ENCODE results near the gene UGT1A1. TPM values are rescaled to one million over a fixed set of nuclear protein-coding genes. Genes with fewer than 3 reads are reported as not detected.

The UGT1A1 gene
- total RNA-seq, 1 donor from 2014 or later, result not detected

- intact Hi-C loops (cut with DNase I), result no loop called here
- TF ChIP-seq CTCF (IDR thresholded peaks at IDR 0.05), result no peak
- Histone ChIP-seq H3K36me3 (no peaks in the 10 kb centered on the region), H3K4me1 (no peaks in the 10 kb centered on the region), H3K9me3 (no peaks in the 10 kb centered on the region), H3K4me3 (no peak overlapping the region), H3K27ac (no peak overlapping the region), H3K27me3 (no peaks in the 10 kb centered on the region)
- DNase-seq (ENCODE audit: low spot score in 2 of 2), result no peak
Observed at GRCh38 chr2:233772583-233772982, 12.5 kb downstream of the UGT1A1 start.

GRCh38 chr2:233773854-233774253, 13.8 kb downstream of the UGT1A1 start:
- Histone ChIP-seq H3K36me3 (no peaks in the 10 kb centered on the region), H3K27me3 (no peaks in the 10 kb centered on the region), H3K9me3 (no peaks in the 10 kb centered on the region), H3K4me1 (no peaks in the 10 kb centered on the region), H3K4me3 (no peak overlapping the region), H3K27ac (no peak overlapping the region)
- intact Hi-C loops (cut with DNase I), result no loop called here
- DNase-seq (ENCODE audit: low spot score in 2 of 2), result no peak
- no peak for TF ChIP-seq CTCF (IDR thresholded peaks at IDR 0.05)

GRCh38 chr2:233775414-233775813, 15.3 kb downstream of the UGT1A1 start:
- Histone ChIP-seq H3K36me3 (no peaks in the 10 kb centered on the region), H3K4me3 (no peak overlapping the region), H3K4me1 (no peaks in the 10 kb centered on the region), H3K27ac (no peak overlapping the region), H3K27me3 (no peaks in the 10 kb centered on the region), H3K9me3 (no peaks in the 10 kb centered on the region)
- intact Hi-C loops (cut with DNase I), result no loop called here
- DNase-seq (ENCODE audit: low spot score in 2 of 2), result no peak
- TF ChIP-seq CTCF (IDR thresholded peaks at IDR 0.05), result no peak

- DNase-seq (ENCODE audit: low spot score in 2 of 2), result no peak
- intact Hi-C loops (cut with DNase I), result no loop called here
Observed at GRCh38 chr2:233778030-233778429, 18.0 kb downstream of the UGT1A1 start, which contains the start of gene MROH2A. MROH2A (plus strand) TSS chr2:233778330; CDS start chr2:233779359, 1,029 bp downstream.

GRCh38 chr2:233779722-233780121, 19.7 kb downstream of the UGT1A1 start:
- Histone ChIP-seq H3K4me3 (no peak overlapping the region), H3K9me3 (no peaks in the 10 kb centered on the region), H3K27me3 (no peaks in the 10 kb centered on the region), H3K27ac (no peak overlapping the region), H3K36me3 (no peaks in the 10 kb centered on the region), H3K4me1 (no peaks in the 10 kb centered on the region)
- TF ChIP-seq CTCF (IDR thresholded peaks at IDR 0.05), result no peak
- DNase-seq (ENCODE audit: low spot score in 2 of 2), result no peak
- intact Hi-C loops (cut with DNase I), result no loop called here

More at GRCh38 chr2:233778030-233778429, 18.0 kb downstream of the UGT1A1 start, which contains the start of gene MROH2A:
- no peak within 1 kb of the TSS for H3K4me3 ChIP-seq
- no peaks in the 10 kb centered on the region for H3K9me3 ChIP-seq
- H3K27ac ChIP-seq, result no peak within 1 kb of the TSS
- no peaks in the 10 kb centered on the region for H3K4me1 ChIP-seq
- H3K36me3 ChIP-seq, result no peaks in the 10 kb centered on the region
- H3K27me3 ChIP-seq, result no peaks in the 10 kb centered on the region
- TF ChIP-seq CTCF (IDR thresholded peaks at IDR 0.05), result no peak

- Histone ChIP-seq H3K27me3 (no peaks in the 10 kb centered on the region), H3K4me3 (no peak overlapping the region), H3K36me3 (no peaks in the 10 kb centered on the region), H3K27ac (no peak overlapping the region), H3K9me3 (no peaks in the 10 kb centered on the region), H3K4me1 (no peaks in the 10 kb centered on the region)
- TF ChIP-seq CTCF (IDR thresholded peaks at IDR 0.05), result no peak
- DNase-seq (ENCODE audit: low spot score in 2 of 2), result no peak
- intact Hi-C loops (cut with DNase I), result no loop called here
Observed at GRCh38 chr2:233780771-233781170, 20.7 kb downstream of the UGT1A1 start.
